Stromal cell of bone marrow (primary cell): Measurements from ENCODE around the gene TTC33.
"Not testable (repeated sequence)": the region's sequence is repeated elsewhere in the genome, so short reads cannot be mapped to it uniquely, and the experiment has no call there.

Source experiments
- DNase-seq: peaks from one replicate; pipeline ENCODE4 v3.0.0-alpha.2; 2012; ENCODE audit warnings: low read depth

Gene TTC33

GRCh38 chr5:40607202-40607601, 148.6 kb downstream of the TTC33 start:
- no peak for DNase-seq

- no peak for DNase-seq
Observed at GRCh38 chr5:40606077-40606765, 149.5 kb downstream of the TTC33 start.

GRCh38 chr5:40605295-40605958, 150.3 kb downstream of the TTC33 start:
- DNase-seq: no peak

GRCh38 chr5:40603378-40603777, 152.4 kb downstream of the TTC33 start:
- no peak for DNase-seq

- DNase-seq: no peak
Observed at GRCh38 chr5:40601198-40601868, 154.4 kb downstream of the TTC33 start.

GRCh38 chr5:40600383-40600782, 155.4 kb downstream of the TTC33 start:
- no peak for DNase-seq

- DNase-seq: no peak
Observed at GRCh38 chr5:40599676-40600075, 156.1 kb downstream of the TTC33 start.

- DNase-seq: peak; percentile 33
Observed at GRCh38 chr5:40594811-40595210, 160.9 kb downstream of the TTC33 start.

- DNase-seq: not testable (repeated sequence)
Observed at GRCh38 chr5:40591727-40592396, 163.9 kb downstream of the TTC33 start.

- DNase-seq: no peak
Observed at GRCh38 chr5:40587376-40587775, 168.4 kb downstream of the TTC33 start.

GRCh38 chr5:40585537-40586267, 170.1 kb downstream of the TTC33 start:
- no peak for DNase-seq

- DNase-seq: no peak
Observed at GRCh38 chr5:40584054-40584453, 171.7 kb downstream of the TTC33 start.

- no peak for DNase-seq
Observed at GRCh38 chr5:40578501-40579451, 177.0 kb downstream of the TTC33 start.

GRCh38 chr5:40577718-40578117, 178.0 kb downstream of the TTC33 start:
- no peak for DNase-seq

- DNase-seq: no peak
Observed at GRCh38 chr5:40575921-40576320, 179.8 kb downstream of the TTC33 start.

GRCh38 chr5:40575411-40575810, 180.3 kb downstream of the TTC33 start:
- no peak for DNase-seq

GRCh38 chr5:40572937-40573336, 182.8 kb downstream of the TTC33 start:
- peak; percentile 78 for DNase-seq

- DNase-seq: no peak
Observed at GRCh38 chr5:40572391-40572790, 183.4 kb downstream of the TTC33 start.

GRCh38 chr5:40571729-40572128, 184.0 kb downstream of the TTC33 start:
- DNase-seq: no peak

- DNase-seq: no peak
Observed at GRCh38 chr5:40570408-40571129, 185.2 kb downstream of the TTC33 start.
